ENCODE measurements around the gene LILRB4.
"Not testable (repeated sequence)": the region's sequence is repeated elsewhere in the genome, so short reads cannot be mapped to it uniquely, and the experiment has no call there.

LILRB4 gene

GRCh38 chr19:54696117-54696548, 33.3 kb downstream of the LILRB4 start:
- no peak for DNase-seq

GRCh38 chr19:54696766-54697165, 34.0 kb downstream of the LILRB4 start:
- no peak for DNase-seq

- DNase-seq = not testable (repeated sequence)
Observed at GRCh38 chr19:54697716-54698115, 34.9 kb downstream of the LILRB4 start.

GRCh38 chr19:54704928-54705327, 42.1 kb downstream of the LILRB4 start:
- DNase-seq = no peak

DNA sequence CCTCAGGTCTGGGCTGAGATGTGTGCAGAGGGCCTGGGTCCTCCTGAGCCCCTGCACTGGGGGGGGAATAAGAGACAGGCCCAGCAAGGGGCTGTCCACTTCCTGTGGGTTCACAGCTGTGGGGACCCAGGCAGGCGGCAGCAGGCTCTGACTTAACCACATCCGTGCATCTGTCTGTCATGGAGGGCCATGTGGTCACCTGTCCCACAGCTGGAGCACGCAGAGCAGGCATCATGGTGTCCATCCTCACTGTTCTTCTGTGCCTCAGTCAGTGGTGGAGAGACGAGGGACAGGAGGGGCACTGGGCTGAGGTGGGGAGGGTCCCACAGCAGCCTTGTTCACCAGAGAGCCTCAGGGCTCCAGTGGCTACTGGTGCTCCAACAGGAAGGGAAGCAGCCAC, 45.2 kb downstream of the LILRB4 start:
- no peak for DNase-seq

- no peak for DNase-seq
Observed at GRCh38 chr19:54708781-54709180, 46.0 kb downstream of the LILRB4 start.

- no peak for DNase-seq
Observed at GRCh38 chr19:54709212-54709948, 46.6 kb downstream of the LILRB4 start.

DNA sequence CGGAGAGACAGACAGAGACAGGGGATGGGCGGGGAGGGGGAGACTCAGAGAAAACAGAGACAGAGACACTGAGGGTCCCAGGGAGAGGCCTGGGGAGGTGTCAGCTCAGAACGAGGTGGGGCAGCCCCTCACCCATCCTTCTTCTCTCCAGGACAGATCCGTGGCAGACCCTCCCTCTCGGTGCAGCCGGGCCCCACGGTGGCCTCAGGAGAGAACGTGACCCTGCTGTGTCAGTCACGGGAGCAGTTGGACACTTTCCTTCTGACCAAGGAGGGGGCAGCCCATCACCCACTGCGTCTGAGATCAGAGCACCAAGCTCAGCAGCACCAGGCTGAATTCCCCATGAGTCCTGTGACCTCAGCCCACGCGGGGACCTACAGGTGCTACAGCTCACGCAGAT, 47.2 kb downstream of the LILRB4 start:
- not testable (repeated sequence) for DNase-seq

Data from DMS153 (cell line).